Endodermal cell (in vitro differentiated cells): ENCODE results near the gene PIAS2. TPM values are rescaled to one million over a fixed set of nuclear protein-coding genes. Genes with fewer than 3 reads are reported as not detected.

Experiments
- DNase-seq: peaks from one replicate; pipeline ENCODE4 v3.0.0-alpha.2; 2017
- H3K27ac ChIP-seq: 2 replicates; pipeline ENCODE4 v1.5.1; 2013; ENCODE audit warnings: mild to moderate bottlenecking, low read depth, low read length, moderate library complexity
- H3K27me3 ChIP-seq: 2 replicates; pipeline ENCODE4 v1.6.1; 2013; ENCODE audit warnings: mild to moderate bottlenecking, low read length, moderate library complexity; ENCODE audit not compliant: insufficient read depth, control insufficient read depth, poor library complexity, severe bottlenecking
- H3K36me3 ChIP-seq: 2 replicates; pipeline ENCODE4 v1.7.0; 2013; ENCODE audit warnings: mild to moderate bottlenecking, low read length, moderate library complexity; ENCODE audit not compliant: control insufficient read depth, insufficient read depth
- H3K4me1 ChIP-seq: one replicate; pipeline ENCODE4 v1.7.0; 2013; ENCODE audit warnings: low read length; ENCODE audit not compliant: control insufficient read depth, insufficient read depth
- H3K4me3 ChIP-seq: 2 replicates; pipeline ENCODE4 v1.5.1; 2013; ENCODE audit warnings: mild to moderate bottlenecking, low read length, moderate library complexity
- H3K9ac ChIP-seq: 2 replicates; pipeline ENCODE4 v1.6.1; 2013; ENCODE audit warnings: mild to moderate bottlenecking, low read length, moderate library complexity; ENCODE audit not compliant: poor library complexity, severe bottlenecking; ENCODE audit errors: extremely low read depth
- H3K9me3 ChIP-seq: 2 replicates; pipeline ENCODE4 v1.6.1; 2013; ENCODE audit warnings: mild to moderate bottlenecking, low read length, moderate library complexity; ENCODE audit not compliant: control insufficient read depth
- H3K27ac Mint-ChIP-seq: 2 replicates; pipeline ENCODE4 v1.8.0; 2020; ENCODE audit warnings: mixed read lengths
- H3K27me3 Mint-ChIP-seq: 2 replicates; pipeline ENCODE4 v1.8.0; 2021; ENCODE audit warnings: mild to moderate bottlenecking, mixed read lengths; ENCODE audit not compliant: insufficient read depth
- H3K36me3 Mint-ChIP-seq: 2 replicates; pipeline ENCODE4 v1.8.0; 2020; ENCODE audit warnings: low read depth, mixed read lengths
- H3K4me1 Mint-ChIP-seq: 2 replicates; pipeline ENCODE4 v1.8.0; 2020; ENCODE audit warnings: mixed read lengths
- H3K4me3 Mint-ChIP-seq: 2 replicates; pipeline ENCODE4 v1.8.0; 2020; ENCODE audit warnings: mild to moderate bottlenecking, moderate library complexity, mixed read lengths
- H3K9me3 Mint-ChIP-seq: 2 replicates; pipeline ENCODE4 v1.8.0; 2020; ENCODE audit warnings: mild to moderate bottlenecking, mixed read lengths
- CTCF ChIP-seq: fragments of 200-600 bp; sonication (generic); conservative IDR thresholded peaks from 2 replicates; pipeline ENCODE4 v1.5.0; 2021; ENCODE audit warnings: antibody characterized with exemption, mild to moderate bottlenecking
- WGBS, 2 experiments: methylation state at CpG; one replicate each; pipeline versions ENCODE4 v1.1.5 to v1.1.7; 2013; ENCODE audit warnings: missing lambda C conversion rate in 2 of 2, mixed read lengths in 1 of 2; ENCODE audit not compliant: insufficient coverage in 1 of 2, insufficient read length in 1 of 2; 5-methylcytosine and 5-hydroxymethylcytosine counted together
- total RNA-seq, 2 donors: library from RNA; stranded (reverse); fragmentation: NEBNext Ultra II Directional in 1 of 2; extraction: Animal tissue kit (Norgen Biotek cat#: 25700) in 1 of 2; gene quantifications; 2 replicates in 1 of 2; 3 replicates in 1 of 2; pipeline ENCODE4 v1.2.1, GENCODE V29; 2021

Gene PIAS2
- total RNA-seq, 2 donors from 2014 or later, result 34.8 to 52.0 TPM

DNA sequence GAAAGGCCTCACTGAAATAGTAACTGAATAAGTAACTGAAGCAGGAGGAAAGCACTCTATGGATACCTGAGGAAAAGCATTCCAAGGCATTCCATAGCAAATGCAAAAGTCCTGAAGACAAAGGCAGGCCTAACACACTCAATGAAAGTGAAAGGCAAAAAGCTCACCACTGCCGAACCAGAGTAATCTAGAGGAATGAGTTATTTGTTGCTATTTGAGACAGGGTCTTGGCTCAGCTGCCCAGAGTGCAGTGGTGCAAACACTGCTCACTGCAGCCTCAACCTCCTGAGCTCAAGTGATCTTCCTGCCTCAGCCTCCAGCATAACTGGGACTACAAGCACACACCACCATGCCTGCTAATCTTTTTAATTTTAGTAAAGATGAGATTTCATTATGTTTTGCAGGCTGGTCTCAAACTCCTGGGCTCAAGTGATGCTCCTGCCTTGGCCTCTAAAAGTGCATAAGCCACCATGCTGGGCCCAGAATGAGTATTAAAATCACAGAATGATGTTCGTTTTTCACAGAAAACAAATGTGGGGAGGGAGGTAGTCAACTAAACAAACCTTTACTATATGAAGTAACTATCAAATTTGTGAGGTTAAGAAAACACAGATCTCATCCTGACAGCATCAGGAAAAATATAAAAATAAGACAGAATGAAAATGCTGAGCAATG lies 17.9 kb downstream of the PIAS2 start:
- Mint-ChIP-seq H3K4me1 (peaks cover 6% of the 10 kb centered on the region), H3K27me3 (no peaks in the 10 kb centered on the region), H3K9me3 (no peaks in the 10 kb centered on the region), H3K27ac (peak overlapping the region; percentile 49), H3K4me3 (no peak overlapping the region), H3K36me3 (peaks cover 29% of the 10 kb centered on the region)
- Histone ChIP-seq H3K36me3 (peaks cover 7% of the 10 kb centered on the region), H3K27ac (no peak overlapping the region), H3K9me3 (peaks cover 4% of the 10 kb centered on the region), H3K27me3 (no peaks in the 10 kb centered on the region), H3K9ac (no peak overlapping the region), H3K4me3 (no peak overlapping the region), H3K4me1 (no peaks in the 10 kb centered on the region)
- no peak for TF ChIP-seq CTCF
- peak; percentile 73 for DNase-seq
- 11 to 82% methylated on average over 1 to 2 of the region's 2 CpGs for WGBS, 2 experiments

GRCh38 chr18:46894124-46894523 lies 23.2 kb downstream of the PIAS2 start:
- peaks cover 23% of the 10 kb centered on the region for H3K9me3 Mint-ChIP-seq
- Histone ChIP-seq H3K4me3 (no peak overlapping the region), H3K9me3 (peaks cover 32% of the 10 kb centered on the region), H3K27me3 (no peaks in the 10 kb centered on the region), H3K27ac (no peak overlapping the region), H3K4me1 (no peaks in the 10 kb centered on the region), H3K36me3 (peaks cover 17% of the 10 kb centered on the region), H3K9ac (no peak overlapping the region)
- H3K4me3 Mint-ChIP-seq, result no peak overlapping the region
- no peaks in the 10 kb centered on the region for H3K27me3 Mint-ChIP-seq
- DNase-seq, result no peak
- H3K36me3 Mint-ChIP-seq, result peaks cover 36% of the 10 kb centered on the region
- TF ChIP-seq CTCF, result no peak
- H3K4me1 Mint-ChIP-seq, result peaks cover 3% of the 10 kb centered on the region
- H3K27ac Mint-ChIP-seq, result no peak overlapping the region
- WGBS, 2 experiments, result 97% methylated on average over 2 of the region's 2 CpGs; no CpG with 5 or more reads in 1 of the 2 experiments

DNA sequence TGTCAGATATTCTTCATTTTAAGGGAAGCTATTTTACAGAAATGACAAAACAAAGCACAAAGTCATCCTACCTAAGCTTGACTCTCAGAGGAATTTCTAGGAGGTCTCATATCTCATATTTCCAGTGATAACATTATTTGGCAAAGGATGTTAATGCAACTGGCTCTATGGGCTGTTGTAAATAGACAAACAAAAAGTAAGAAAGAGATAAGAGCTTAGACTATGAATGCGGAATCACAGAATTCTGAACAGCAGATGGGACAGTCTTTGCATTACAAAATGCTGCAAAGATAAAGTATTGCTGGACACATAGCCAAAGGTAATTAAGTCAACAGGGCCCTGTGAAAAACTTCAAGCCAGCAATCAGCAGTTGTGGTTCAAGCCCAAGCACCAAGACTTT lies 23.9 kb downstream of the PIAS2 start:
- H3K4me3 ChIP-seq, result no peak overlapping the region
- Mint-ChIP-seq H3K36me3 (peaks cover 43% of the 10 kb centered on the region), H3K27me3 (no peaks in the 10 kb centered on the region), H3K4me1 (peaks cover 3% of the 10 kb centered on the region), H3K9me3 (peaks cover 31% of the 10 kb centered on the region), H3K27ac (no peak overlapping the region), H3K4me3 (no peak overlapping the region)
- H3K27me3 ChIP-seq, result no peaks in the 10 kb centered on the region
- no peaks in the 10 kb centered on the region for H3K4me1 ChIP-seq
- TF ChIP-seq CTCF, result no peak
- H3K9ac ChIP-seq, result no peak overlapping the region
- H3K36me3 ChIP-seq, result peaks cover 25% of the 10 kb centered on the region
- no peak overlapping the region for H3K27ac ChIP-seq
- H3K9me3 ChIP-seq, result peaks cover 40% of the 10 kb centered on the region
- WGBS, 2 experiments, result 98 to 100% methylated on average over 1 of the region's 1 CpG
- no peak for DNase-seq
